Parathyroid adenoma (tissue), 2 donors: ENCODE results near the gene DAB2IP.

ENCODE experiments used
- H2AFZ ChIP-seq: fragments of 300-600 bp; sonication (generic); one replicate; pipeline ENCODE4 v1.7.0; 2017; ENCODE audit warnings: antibody characterized with exemption, mild to moderate bottlenecking
- H3K27ac ChIP-seq: fragments of 300-600 bp; sonication (generic); one replicate; pipeline ENCODE4 v1.7.0; 2017
- H3K27me3 ChIP-seq: fragments of 300-600 bp; sonication (generic); one replicate; pipeline ENCODE4 v1.7.0; 2017; ENCODE audit warnings: low read length; ENCODE audit not compliant: control insufficient read depth, insufficient read depth
- H3K36me3 ChIP-seq: fragments of 300-600 bp; sonication (generic); one replicate; pipeline ENCODE4 v1.7.0; 2017; ENCODE audit warnings: low read length; ENCODE audit not compliant: control insufficient read depth, insufficient read depth
- H3K4me1 ChIP-seq: fragments of 300-600 bp; sonication (generic); one replicate; pipeline ENCODE4 v1.7.0; 2017; ENCODE audit warnings: control low read depth
- H3K4me2 ChIP-seq: fragments of 300-600 bp; sonication (generic); one replicate; pipeline ENCODE4 v1.7.0; 2017; ENCODE audit warnings: low read length
- H3K4me3 ChIP-seq: fragments of 300-600 bp; sonication (generic); one replicate; pipeline ENCODE4 v1.7.0; 2017; ENCODE audit warnings: low read depth, low read length
- H3K79me2 ChIP-seq: fragments of 300-600 bp; sonication (generic); one replicate; pipeline ENCODE4 v1.7.0; 2017; ENCODE audit warnings: control low read depth
- H3K9ac ChIP-seq: fragments of 300-600 bp; sonication (generic); one replicate; pipeline ENCODE4 v1.7.0; 2017; ENCODE audit warnings: mild to moderate bottlenecking
- H3K9me3 ChIP-seq: fragments of 300-600 bp; sonication (generic); one replicate; pipeline ENCODE4 v1.7.0; 2017; ENCODE audit warnings: low read length; ENCODE audit not compliant: control insufficient read depth
- TF ChIP-seq, protein P1 (sequence below): fragments of 300-600 bp; sonication (generic); IDR thresholded peaks from one replicate; pipeline ENCODE4 v1.7.0; 2017; ENCODE audit warnings: antibody characterized with exemption, mild to moderate bottlenecking
- donor health status: primary hyperparathyroidism.

DAB2IP gene

GRCh38 chr9:121689461-121690157 is 38.2 kb downstream of the DAB2IP start:
- H3K79me2 ChIP-seq: no peaks in the 10 kb centered on the region
- no peaks in the 10 kb centered on the region for H3K4me1 ChIP-seq
- no peak overlapping the region for H3K4me3 ChIP-seq
- H3K36me3 ChIP-seq: no peaks in the 10 kb centered on the region
- H3K27me3 ChIP-seq: no peaks in the 10 kb centered on the region
- no peaks in the 10 kb centered on the region for H3K9me3 ChIP-seq
- H3K4me2 ChIP-seq: no peak overlapping the region
- no peak overlapping the region for H2AFZ ChIP-seq
- H3K9ac ChIP-seq: no peak overlapping the region
- H3K27ac ChIP-seq: no peak overlapping the region
- TF ChIP-seq, protein P1, sequence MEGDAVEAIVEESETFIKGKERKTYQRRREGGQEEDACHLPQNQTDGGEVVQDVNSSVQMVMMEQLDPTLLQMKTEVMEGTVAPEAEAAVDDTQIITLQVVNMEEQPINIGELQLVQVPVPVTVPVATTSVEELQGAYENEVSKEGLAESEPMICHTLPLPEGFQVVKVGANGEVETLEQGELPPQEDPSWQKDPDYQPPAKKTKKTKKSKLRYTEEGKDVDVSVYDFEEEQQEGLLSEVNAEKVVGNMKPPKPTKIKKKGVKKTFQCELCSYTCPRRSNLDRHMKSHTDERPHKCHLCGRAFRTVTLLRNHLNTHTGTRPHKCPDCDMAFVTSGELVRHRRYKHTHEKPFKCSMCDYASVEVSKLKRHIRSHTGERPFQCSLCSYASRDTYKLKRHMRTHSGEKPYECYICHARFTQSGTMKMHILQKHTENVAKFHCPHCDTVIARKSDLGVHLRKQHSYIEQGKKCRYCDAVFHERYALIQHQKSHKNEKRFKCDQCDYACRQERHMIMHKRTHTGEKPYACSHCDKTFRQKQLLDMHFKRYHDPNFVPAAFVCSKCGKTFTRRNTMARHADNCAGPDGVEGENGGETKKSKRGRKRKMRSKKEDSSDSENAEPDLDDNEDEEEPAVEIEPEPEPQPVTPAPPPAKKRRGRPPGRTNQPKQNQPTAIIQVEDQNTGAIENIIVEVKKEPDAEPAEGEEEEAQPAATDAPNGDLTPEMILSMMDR: no peak

GRCh38 chr9:121690316-121690715 is 38.9 kb downstream of the DAB2IP start:
- Histone ChIP-seq H3K27ac (no peak overlapping the region), H3K79me2 (no peaks in the 10 kb centered on the region), H3K27me3 (no peaks in the 10 kb centered on the region), H2AFZ (no peak overlapping the region), H3K9ac (no peak overlapping the region), H3K4me2 (no peak overlapping the region), H3K9me3 (no peaks in the 10 kb centered on the region), H3K4me1 (no peaks in the 10 kb centered on the region), H3K36me3 (no peaks in the 10 kb centered on the region), H3K4me3 (no peak overlapping the region)
- TF ChIP-seq, protein P1: no peak

DNA sequence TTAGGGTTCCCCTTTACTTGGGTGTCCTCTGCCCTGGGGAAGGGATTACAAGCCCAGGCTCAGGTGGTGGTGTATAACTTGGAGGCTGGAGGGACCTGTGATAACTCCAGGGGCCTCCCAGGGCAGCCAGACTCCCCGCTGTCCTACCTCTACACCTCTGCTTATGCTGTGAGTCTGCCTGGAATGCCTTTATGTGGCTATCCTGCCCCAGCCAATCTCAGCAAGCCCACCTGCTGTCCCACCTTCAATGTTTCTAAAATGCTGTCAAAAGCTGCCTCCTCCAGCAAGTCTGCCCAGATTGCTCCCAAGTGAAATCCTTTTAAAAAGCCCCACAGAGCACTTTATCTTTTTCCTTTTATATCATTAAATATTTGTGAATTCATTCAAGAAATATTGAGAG is 39.3 kb downstream of the DAB2IP start:
- no peaks in the 10 kb centered on the region for H3K36me3 ChIP-seq
- H3K27me3 ChIP-seq: no peaks in the 10 kb centered on the region
- TF ChIP-seq, protein P1: no peak
- H3K9me3 ChIP-seq: no peaks in the 10 kb centered on the region
- H3K4me1 ChIP-seq: no peaks in the 10 kb centered on the region
- no peak overlapping the region for H3K27ac ChIP-seq
- H3K4me3 ChIP-seq: no peak overlapping the region
- H3K79me2 ChIP-seq: no peaks in the 10 kb centered on the region
- H3K4me2 ChIP-seq: no peak overlapping the region
- H3K9ac ChIP-seq: no peak overlapping the region
- no peak overlapping the region for H2AFZ ChIP-seq

DNA sequence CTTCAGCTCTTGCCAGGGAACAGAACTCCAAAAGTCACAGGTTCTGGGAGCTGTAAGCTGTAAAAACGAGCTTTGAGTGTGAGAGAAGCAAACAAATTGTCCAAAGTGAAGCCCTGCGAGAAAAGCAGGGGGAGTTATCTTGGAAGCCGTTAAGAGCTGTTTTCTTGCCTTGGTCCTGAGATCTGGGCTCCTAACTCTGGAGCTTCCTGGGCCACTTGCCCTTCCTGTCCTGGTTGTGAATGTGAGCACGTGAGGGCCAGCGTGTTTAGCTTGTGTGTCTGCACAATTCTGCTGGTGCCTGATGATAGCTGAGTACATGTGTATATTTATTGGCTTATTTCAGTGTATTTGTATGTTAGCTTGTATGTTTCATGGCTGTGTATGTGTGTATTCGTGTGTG is 40.5 kb downstream of the DAB2IP start:
- Histone ChIP-seq H3K9me3 (no peaks in the 10 kb centered on the region), H3K4me2 (no peak overlapping the region), H3K27me3 (no peaks in the 10 kb centered on the region), H3K9ac (no peak overlapping the region), H3K4me1 (no peaks in the 10 kb centered on the region), H2AFZ (no peak overlapping the region), H3K4me3 (no peak overlapping the region), H3K36me3 (no peaks in the 10 kb centered on the region), H3K27ac (no peak overlapping the region), H3K79me2 (no peaks in the 10 kb centered on the region)
- TF ChIP-seq, protein P1: no peak
